NT2/D1 (cell line): Measurements from ENCODE around the gene GMPR2.

ENCODE experiments used
- SUZ12 ChIP-seq: IDR thresholded peaks from 2 replicates; pipeline ENCODE4 v1.6.1; 2011; ENCODE audit not compliant: insufficient read length, insufficient read depth; ENCODE audit errors: extremely low read depth
- YY1 ChIP-seq: IDR thresholded peaks from 2 replicates; pipeline ENCODE4 v1.6.1; 2011; ENCODE audit not compliant: insufficient read length, insufficient read depth
- ZNF274 ChIP-seq: IDR thresholded peaks from 2 replicates; pipeline ENCODE4 v1.6.1; 2011; ENCODE audit warnings: mild to moderate bottlenecking, low read depth, low read length

GRCh38 chr14:24240110-24240918 lies 7.6 kb downstream of the GMPR2 start:
- no peak for TF ChIP-seq YY1
- TF ChIP-seq ZNF274 = no peak
- TF ChIP-seq SUZ12 = no peak
